ENCODE measurements around the gene TMEM131L.

Gene TMEM131L

GRCh38 chr4:153612878-153613277 is 146.7 kb downstream of the TMEM131L start:
- Histone ChIP-seq H3K9ac (ENCODE audit: low read depth, low read length) (no peak overlapping the region), H3K4me3 (ENCODE audit: low read length) (no peak overlapping the region), H3K9me3 (ENCODE audit: insufficient read depth, low read depth, low read length) (no peaks in the 10 kb centered on the region), H3K27me3 (ENCODE audit: insufficient read depth, low read length) (no peaks in the 10 kb centered on the region), H3K4me1 (ENCODE audit: insufficient read depth, low read length) (no peaks in the 10 kb centered on the region), H3K36me3 (ENCODE audit: insufficient read depth, low read length) (peaks cover 48% of the 10 kb centered on the region), H3K27ac (ENCODE audit: low read depth, low read length) (no peak overlapping the region)
- WGBS = 100% methylated on average over 1 of the region's 2 CpGs

DNA sequence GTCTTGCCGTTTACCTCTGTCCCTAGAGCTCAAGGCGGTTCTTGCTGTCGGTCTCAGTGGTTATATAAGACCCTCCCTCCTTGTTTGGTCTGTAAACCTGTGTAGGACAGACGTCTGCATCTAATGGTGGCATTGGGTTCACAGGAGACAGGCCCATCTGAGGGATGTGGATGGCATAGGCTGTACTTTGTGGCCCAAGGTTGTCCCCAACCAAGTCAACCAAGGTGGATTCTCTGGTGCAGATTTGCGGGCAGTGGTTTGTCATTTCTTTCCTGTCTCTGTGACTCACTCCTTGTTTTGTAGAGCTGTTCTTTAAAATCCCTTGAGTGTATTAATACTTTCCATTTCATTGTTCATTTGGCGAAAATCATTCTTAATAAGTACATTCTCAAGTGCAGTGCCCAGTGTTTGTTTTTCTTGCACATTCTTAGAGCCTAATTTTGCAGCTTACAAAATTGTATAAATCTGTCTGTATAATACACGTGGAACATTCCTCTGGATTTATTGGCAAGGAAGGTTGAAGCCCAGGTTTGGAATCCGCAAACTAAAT is 149.9 kb downstream of the TMEM131L start:
- Histone ChIP-seq H3K9ac (ENCODE audit: low read depth, low read length) (no peak overlapping the region), H3K27me3 (ENCODE audit: insufficient read depth, low read length) (no peaks in the 10 kb centered on the region), H3K4me1 (ENCODE audit: insufficient read depth, low read length) (peaks cover 15% of the 10 kb centered on the region), H3K27ac (ENCODE audit: low read depth, low read length) (no peak overlapping the region), H3K36me3 (ENCODE audit: insufficient read depth, low read length) (peaks cover 56% of the 10 kb centered on the region), H3K9me3 (ENCODE audit: insufficient read depth, low read depth, low read length) (no peaks in the 10 kb centered on the region), H3K4me3 (ENCODE audit: low read length) (no peak overlapping the region)
- 96% methylated on average over 8 of the region's 8 CpGs for WGBS

- Histone ChIP-seq H3K9ac (ENCODE audit: low read depth, low read length) (no peak overlapping the region), H3K4me1 (ENCODE audit: insufficient read depth, low read length) (peaks cover 15% of the 10 kb centered on the region), H3K9me3 (ENCODE audit: insufficient read depth, low read depth, low read length) (no peaks in the 10 kb centered on the region), H3K27ac (ENCODE audit: low read depth, low read length) (no peak overlapping the region), H3K4me3 (ENCODE audit: low read length) (no peak overlapping the region), H3K27me3 (ENCODE audit: insufficient read depth, low read length) (no peaks in the 10 kb centered on the region), H3K36me3 (ENCODE audit: insufficient read depth, low read length) (peaks cover 66% of the 10 kb centered on the region)
- 71% methylated on average over 6 of the region's 6 CpGs for WGBS
These were observed 152.7 kb downstream of the TMEM131L start for GRCh38 chr4:153618833-153619232.

DNA sequence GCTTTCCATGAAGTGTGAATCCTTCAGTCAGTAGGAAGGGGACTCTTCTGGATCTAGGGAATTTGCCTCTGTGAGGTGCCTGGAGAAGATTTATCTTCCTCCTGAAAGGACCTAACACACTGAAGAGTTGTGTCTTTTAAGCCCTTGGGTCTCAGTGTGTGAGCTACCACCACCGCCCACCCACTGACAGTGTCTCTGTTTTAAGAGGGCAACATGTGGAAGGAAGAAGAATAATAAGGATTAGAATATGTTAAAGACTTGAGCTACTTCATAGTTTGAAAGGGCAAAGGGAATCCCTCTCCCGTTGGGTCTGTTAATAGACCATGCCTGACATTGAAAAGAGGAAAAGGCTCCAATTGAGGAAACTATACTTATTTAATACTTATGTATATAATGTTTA is 153.7 kb downstream of the TMEM131L start:
- Histone ChIP-seq H3K9ac (ENCODE audit: low read depth, low read length) (no peak overlapping the region), H3K4me3 (ENCODE audit: low read length) (no peak overlapping the region), H3K4me1 (ENCODE audit: insufficient read depth, low read length) (peaks cover 15% of the 10 kb centered on the region), H3K36me3 (ENCODE audit: insufficient read depth, low read length) (peaks cover 70% of the 10 kb centered on the region), H3K9me3 (ENCODE audit: insufficient read depth, low read depth, low read length) (no peaks in the 10 kb centered on the region), H3K27me3 (ENCODE audit: insufficient read depth, low read length) (no peaks in the 10 kb centered on the region), H3K27ac (ENCODE audit: low read depth, low read length) (peak overlapping the region; percentile 58; the same call in 1 of the 2 replicates)
- WGBS = 36% methylated on average over 2 of the region's 2 CpGs

DNA sequence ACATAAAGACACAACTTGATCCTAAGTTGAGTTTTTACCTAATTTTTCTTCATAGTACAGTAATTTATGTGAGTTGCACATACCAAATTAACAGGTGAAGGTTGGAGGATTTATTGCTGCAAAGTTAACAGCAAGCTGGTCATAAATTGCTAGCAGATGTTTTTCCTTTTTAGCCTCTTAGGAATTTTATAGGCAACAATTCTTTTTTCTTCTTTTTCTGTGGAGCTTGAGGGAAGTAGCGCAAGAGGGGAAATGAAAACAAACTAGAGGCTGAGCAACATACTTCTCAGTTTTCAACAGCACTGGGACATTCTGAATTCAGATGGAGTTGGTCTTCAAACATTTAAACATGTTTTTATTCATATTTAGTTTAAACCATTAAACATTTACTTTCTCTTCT is 154.2 kb downstream of the TMEM131L start:
- peaks cover 70% of the 10 kb centered on the region for H3K36me3 ChIP-seq (ENCODE audit: insufficient read depth, low read length)
- no peak overlapping the region for H3K27ac ChIP-seq (ENCODE audit: low read depth, low read length)
- WGBS = no CpG with 5 or more reads among the region's 1 CpG
- peaks cover 15% of the 10 kb centered on the region for H3K4me1 ChIP-seq (ENCODE audit: insufficient read depth, low read length)
- no peaks in the 10 kb centered on the region for H3K9me3 ChIP-seq (ENCODE audit: insufficient read depth, low read depth, low read length)
- no peak overlapping the region for H3K4me3 ChIP-seq (ENCODE audit: low read length)
- H3K9ac ChIP-seq (ENCODE audit: low read depth, low read length) = no peak overlapping the region
- no peaks in the 10 kb centered on the region for H3K27me3 ChIP-seq (ENCODE audit: insufficient read depth, low read length)

DNA sequence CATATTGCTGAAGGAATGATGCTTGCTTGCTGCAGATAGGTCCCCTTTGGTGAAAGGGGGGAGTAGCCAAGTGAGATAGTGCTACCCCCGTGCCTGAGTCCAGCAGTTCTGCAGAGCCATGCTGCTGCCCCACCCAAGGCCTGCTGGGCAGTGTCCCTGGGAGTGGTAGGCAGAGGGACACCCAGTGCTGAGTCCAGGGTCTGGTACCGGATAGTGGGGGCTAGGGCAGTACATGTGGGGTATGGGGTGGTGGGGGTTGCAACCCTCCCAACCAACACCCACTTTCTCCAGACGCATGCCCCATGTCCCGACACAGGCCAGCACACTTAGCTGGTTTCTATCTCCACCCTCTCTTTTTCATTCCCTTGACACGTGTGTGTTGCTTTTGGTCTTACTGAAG is 155.9 kb downstream of the TMEM131L start:
- no peak overlapping the region for H3K9ac ChIP-seq (ENCODE audit: low read depth, low read length)
- H3K27ac ChIP-seq (ENCODE audit: low read depth, low read length) = no peak overlapping the region
- peaks cover 72% of the 10 kb centered on the region for H3K36me3 ChIP-seq (ENCODE audit: insufficient read depth, low read length)

GRCh38 chr4:153622778-153623240 is 156.6 kb downstream of the TMEM131L start:
- Histone ChIP-seq H3K27me3 (ENCODE audit: insufficient read depth, low read length) (no peaks in the 10 kb centered on the region), H3K4me3 (ENCODE audit: low read length) (no peak overlapping the region), H3K27ac (ENCODE audit: low read depth, low read length) (no peak overlapping the region), H3K36me3 (ENCODE audit: insufficient read depth, low read length) (peaks cover 73% of the 10 kb centered on the region), H3K4me1 (ENCODE audit: insufficient read depth, low read length) (peaks cover 15% of the 10 kb centered on the region), H3K9me3 (ENCODE audit: insufficient read depth, low read depth, low read length) (no peaks in the 10 kb centered on the region), H3K9ac (ENCODE audit: low read depth, low read length) (no peak overlapping the region)
- 87% methylated on average over 12 of the region's 12 CpGs for WGBS

More for the DNA sequence above, 155.9 kb downstream of the TMEM131L start:
- H3K27me3 ChIP-seq (ENCODE audit: insufficient read depth, low read length) = no peaks in the 10 kb centered on the region
- peaks cover 15% of the 10 kb centered on the region for H3K4me1 ChIP-seq (ENCODE audit: insufficient read depth, low read length)
- WGBS = 100% methylated on average over 4 of the region's 5 CpGs
- no peaks in the 10 kb centered on the region for H3K9me3 ChIP-seq (ENCODE audit: insufficient read depth, low read depth, low read length)
- H3K4me3 ChIP-seq (ENCODE audit: low read length) = no peak overlapping the region

DNA sequence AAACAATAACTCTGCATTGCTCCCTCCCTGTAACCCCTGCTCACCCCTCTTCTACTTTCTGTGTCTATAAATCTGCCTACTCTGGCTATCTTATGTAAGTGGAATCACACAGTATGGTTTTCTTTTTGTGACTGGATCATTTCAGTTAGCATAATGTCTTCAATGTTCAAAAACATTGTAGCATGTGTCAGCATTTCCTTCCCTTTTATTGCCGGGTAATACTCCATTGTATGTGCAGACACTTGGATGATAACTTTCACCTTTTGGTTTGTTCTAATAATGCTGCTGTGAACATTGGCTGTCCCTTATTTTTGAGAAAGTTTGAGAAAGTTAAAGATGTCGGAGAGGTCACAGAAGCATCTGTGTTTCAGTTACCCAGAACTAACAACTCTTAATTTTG is 157.3 kb downstream of the TMEM131L start:
- Histone ChIP-seq H3K27ac (ENCODE audit: low read depth, low read length) (no peak overlapping the region), H3K9me3 (ENCODE audit: insufficient read depth, low read depth, low read length) (no peaks in the 10 kb centered on the region), H3K36me3 (ENCODE audit: insufficient read depth, low read length) (peaks cover 76% of the 10 kb centered on the region), H3K27me3 (ENCODE audit: insufficient read depth, low read length) (no peaks in the 10 kb centered on the region), H3K4me1 (ENCODE audit: insufficient read depth, low read length) (peaks cover 13% of the 10 kb centered on the region), H3K9ac (ENCODE audit: low read depth, low read length) (no peak overlapping the region), H3K4me3 (ENCODE audit: low read length) (no peak overlapping the region)
- WGBS = 100% methylated on average over 2 of the region's 2 CpGs

DNA sequence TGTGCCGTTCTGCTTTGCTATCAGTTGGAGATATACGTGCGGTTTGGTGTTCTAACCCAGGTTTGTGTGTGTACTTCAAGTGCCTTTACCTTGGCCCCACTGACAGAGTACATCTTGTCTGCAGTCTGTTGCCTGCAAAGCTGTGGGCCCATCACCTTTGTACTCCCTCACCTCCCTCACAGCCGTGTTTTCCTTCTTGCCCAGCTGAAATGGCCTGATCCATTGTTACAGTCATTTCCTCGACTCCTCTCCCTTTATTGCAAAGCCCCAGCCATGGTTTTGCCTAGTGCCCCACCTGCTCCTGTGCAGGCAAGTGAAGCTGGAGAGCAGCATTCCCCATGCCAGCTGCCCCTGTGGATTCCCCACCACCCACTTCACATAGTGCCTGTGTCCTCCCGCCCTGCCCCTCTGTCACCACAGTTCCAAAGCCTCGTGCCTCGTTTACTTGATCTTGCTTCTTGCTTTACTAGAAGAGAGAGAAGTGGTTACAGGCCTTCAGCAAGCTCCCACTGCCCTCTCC is 162.7 kb downstream of the TMEM131L start:
- H3K27me3 ChIP-seq (ENCODE audit: insufficient read depth, low read length) = no peaks in the 10 kb centered on the region
- no peak overlapping the region for H3K9ac ChIP-seq (ENCODE audit: low read depth, low read length)
- no peak overlapping the region for H3K4me3 ChIP-seq (ENCODE audit: low read length)
- no peak overlapping the region for H3K27ac ChIP-seq (ENCODE audit: low read depth, low read length)
- WGBS = 85% methylated on average over 8 of the region's 8 CpGs
- H3K36me3 ChIP-seq (ENCODE audit: insufficient read depth, low read length) = peaks cover 87% of the 10 kb centered on the region
- H3K4me1 ChIP-seq (ENCODE audit: insufficient read depth, low read length) = no peaks in the 10 kb centered on the region
- H3K9me3 ChIP-seq (ENCODE audit: insufficient read depth, low read depth, low read length) = peaks cover 4% of the 10 kb centered on the region; the same call in 1 of the 2 replicates

DNA sequence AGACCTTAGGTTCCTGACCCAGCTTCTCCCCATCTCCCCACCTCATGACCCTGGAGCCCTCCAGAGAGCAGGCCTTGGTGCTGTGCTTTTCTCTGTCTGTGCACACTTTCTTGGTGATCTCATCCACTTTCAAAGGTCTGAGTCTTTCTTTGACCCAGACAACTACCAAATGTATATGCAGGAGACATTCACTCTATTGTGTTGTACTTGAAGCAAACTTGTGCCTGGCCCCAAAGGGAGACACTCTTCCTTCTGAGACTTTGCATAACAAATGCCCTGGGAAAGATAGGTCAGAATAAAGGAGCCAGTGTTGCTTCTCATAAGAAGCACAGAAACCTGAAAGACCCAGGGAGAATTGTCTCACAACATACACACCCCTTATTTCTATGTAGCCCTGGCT is 163.6 kb downstream of the TMEM131L start:
- no peaks in the 10 kb centered on the region for H3K4me1 ChIP-seq (ENCODE audit: insufficient read depth, low read length)
- no peaks in the 10 kb centered on the region for H3K27me3 ChIP-seq (ENCODE audit: insufficient read depth, low read length)
- H3K36me3 ChIP-seq (ENCODE audit: insufficient read depth, low read length) = peaks cover 86% of the 10 kb centered on the region
- H3K9me3 ChIP-seq (ENCODE audit: insufficient read depth, low read depth, low read length) = peaks cover 4% of the 10 kb centered on the region; the same call in 1 of the 2 replicates
- no peak overlapping the region for H3K4me3 ChIP-seq (ENCODE audit: low read length)
- H3K27ac ChIP-seq (ENCODE audit: low read depth, low read length) = no peak overlapping the region
- H3K9ac ChIP-seq (ENCODE audit: low read depth, low read length) = no peak overlapping the region

DNA sequence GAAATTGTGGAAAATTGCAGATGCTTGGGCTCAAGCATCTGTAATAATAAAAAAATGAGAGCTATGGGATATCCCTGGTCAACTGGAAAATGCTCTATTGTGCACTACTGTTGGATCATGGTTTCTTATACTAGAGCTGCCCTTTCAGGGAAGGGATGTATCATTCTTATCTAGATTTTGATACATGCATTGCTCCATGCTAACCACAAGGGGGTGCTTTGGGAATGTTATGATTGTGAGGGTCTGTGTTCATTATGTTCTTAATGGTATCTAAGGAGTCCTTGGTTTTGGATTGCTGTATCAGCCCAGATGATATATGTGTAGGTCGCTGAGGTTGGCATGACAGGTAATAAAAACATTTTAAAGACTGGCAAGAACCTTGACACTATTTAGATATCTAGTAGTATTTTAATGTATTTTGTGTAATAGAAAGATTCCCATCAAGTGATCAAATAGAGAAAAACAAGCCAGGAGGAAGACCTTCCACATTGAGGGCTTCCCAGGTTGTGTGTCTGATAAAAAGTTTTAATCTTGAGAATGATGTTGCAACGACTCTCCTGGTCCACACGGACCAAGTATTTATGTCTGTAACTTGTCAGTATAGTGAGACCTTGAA is 168.7 kb downstream of the TMEM131L start:
- H3K9ac ChIP-seq (ENCODE audit: low read depth, low read length) = no peak overlapping the region
- no peaks in the 10 kb centered on the region for H3K4me1 ChIP-seq (ENCODE audit: insufficient read depth, low read length)
- no peak overlapping the region for H3K27ac ChIP-seq (ENCODE audit: low read depth, low read length)
- WGBS = 78% methylated on average over 3 of the region's 3 CpGs
- peaks cover 4% of the 10 kb centered on the region; the same call in 1 of the 2 replicates for H3K9me3 ChIP-seq (ENCODE audit: insufficient read depth, low read depth, low read length)
- H3K4me3 ChIP-seq (ENCODE audit: low read length) = no peak overlapping the region
- peaks cover 63% of the 10 kb centered on the region for H3K36me3 ChIP-seq (ENCODE audit: insufficient read depth, low read length)
- H3K27me3 ChIP-seq (ENCODE audit: insufficient read depth, low read length) = no peaks in the 10 kb centered on the region

Data from HUES64 (cell line).